Astrocyte of the hippocampus (primary cell): ENCODE data around the gene GPD2.
A peak's percentile ranks its signal among the peaks of the same experiment; 100 is the strongest.

Source experiments
- DNase-seq: peaks from one replicate; pipeline ENCODE4 v3.0.0; 2011; ENCODE audit warnings: low read depth, low spot score

The GPD2 gene

GRCh38 chr2:156436497-156437085 is 412 bp downstream of the GPD2 start:
- peak; percentile 48 for DNase-seq

GRCh38 chr2:156437272-156437930 is 1.2 kb downstream of the GPD2 start:
- no peak for DNase-seq

- no peak for DNase-seq
Measured at GRCh38 chr2:156437931-156438410, 1.8 kb downstream of the GPD2 start.

DNA sequence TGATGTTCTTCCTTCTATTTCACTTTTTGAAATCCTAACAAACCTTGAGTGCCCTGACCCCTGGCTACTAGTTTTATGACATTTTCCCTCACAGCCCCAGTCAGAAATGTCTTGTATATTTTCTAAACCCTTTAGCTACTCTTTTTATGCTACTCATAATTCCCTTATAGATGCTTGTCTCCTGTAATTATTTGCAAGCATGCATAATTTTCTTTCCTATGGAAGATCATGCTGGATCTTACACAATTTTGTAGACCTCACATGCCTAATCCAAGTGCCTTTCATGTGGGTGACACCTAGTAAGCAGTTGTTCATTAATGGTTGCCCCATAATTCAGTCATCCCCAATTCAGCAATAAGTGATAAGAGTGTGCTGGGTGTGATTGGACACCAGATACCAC is 6.9 kb downstream of the GPD2 start:
- no peak for DNase-seq

GRCh38 chr2:156445296-156446220 is 9.4 kb downstream of the GPD2 start:
- peak; percentile 79 for DNase-seq

DNA sequence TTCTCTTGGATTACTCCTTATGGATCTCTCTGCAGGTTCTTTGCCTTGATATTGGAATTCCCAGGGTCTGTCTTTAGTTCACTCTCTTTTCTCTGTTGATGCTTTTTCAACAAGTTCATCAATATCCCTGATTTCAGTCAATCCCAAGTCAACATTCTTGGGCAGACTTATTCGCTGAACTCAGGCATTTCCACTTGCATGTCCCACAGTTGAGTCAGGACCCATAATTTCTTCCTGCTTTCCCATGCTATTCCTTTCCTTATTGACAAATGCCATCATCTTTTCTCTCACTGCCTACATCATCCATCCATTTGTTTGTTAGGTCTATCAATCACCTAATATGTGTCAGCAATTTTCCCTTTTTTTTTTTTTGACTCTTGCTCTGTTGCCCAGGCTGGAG is 11.6 kb downstream of the GPD2 start:
- no peak for DNase-seq

DNA sequence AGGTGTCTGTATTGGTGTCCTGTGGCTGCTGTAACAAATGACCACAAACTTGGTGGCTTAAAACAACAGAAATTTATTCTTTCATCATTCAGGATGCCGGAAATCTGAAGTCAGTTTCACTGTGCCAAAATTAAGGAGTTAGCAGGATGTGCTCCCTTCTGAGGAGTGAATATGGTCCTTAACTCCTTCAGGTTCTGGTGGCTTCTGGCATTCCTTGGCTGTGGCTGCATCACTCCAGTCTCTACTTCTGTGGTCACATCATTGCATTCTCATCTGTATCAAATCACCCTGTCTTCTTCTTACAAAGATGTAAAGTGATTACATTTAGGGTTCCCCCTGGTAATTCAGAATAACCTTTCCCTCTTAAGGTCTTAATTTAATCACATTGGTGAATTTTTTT is 12.6 kb downstream of the GPD2 start:
- no peak for DNase-seq

GRCh38 chr2:156452971-156453370 is 16.8 kb downstream of the GPD2 start:
- DNase-seq: no peak

- DNase-seq: no peak
Measured at GRCh38 chr2:156455361-156455975, 19.3 kb downstream of the GPD2 start.

DNA sequence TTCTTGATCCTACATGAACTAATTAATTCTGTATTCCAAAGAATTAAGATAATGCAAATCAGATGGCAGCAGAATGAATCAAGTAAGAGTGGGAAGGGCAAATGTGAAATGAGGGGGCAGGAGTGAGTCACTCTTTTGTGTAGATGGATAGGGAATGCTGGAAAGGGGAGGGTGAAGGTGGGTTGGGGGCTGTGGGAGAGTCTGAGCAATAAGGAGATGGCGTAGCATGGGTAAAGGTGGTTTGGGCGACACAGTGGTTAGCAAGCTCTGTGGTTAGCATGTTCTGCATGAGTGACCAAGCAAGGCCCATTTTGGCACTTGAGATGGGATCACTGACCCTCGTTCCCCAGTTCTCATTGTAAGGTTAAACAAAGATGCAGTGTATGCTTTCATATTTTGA is 20.4 kb downstream of the GPD2 start:
- DNase-seq: peak; percentile 90

GRCh38 chr2:156457523-156458517 is 21.6 kb downstream of the GPD2 start:
- no peak for DNase-seq

- DNase-seq: no peak
Measured at GRCh38 chr2:156459720-156460119, 23.5 kb downstream of the GPD2 start.

DNA sequence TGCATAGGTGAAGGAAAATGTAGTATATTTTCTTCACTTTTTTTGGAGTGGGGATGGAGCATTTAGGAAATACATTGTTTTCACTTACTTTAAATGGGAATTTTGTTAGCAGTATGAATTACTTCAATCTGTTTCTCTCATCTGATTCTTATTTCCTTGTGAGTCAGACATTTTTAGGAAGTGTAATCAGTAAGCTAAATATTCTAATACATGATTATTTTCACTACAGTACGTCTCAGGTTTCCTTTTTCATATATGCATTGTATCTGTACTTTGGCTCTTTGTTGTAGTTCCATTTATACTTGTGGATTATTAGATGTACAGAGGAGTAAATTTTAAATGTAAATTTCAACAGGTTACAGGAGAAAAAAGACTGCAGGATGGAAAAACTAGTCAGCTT is 27.9 kb downstream of the GPD2 start:
- DNase-seq: no peak

GRCh38 chr2:156465573-156465972 is 29.4 kb downstream of the GPD2 start:
- DNase-seq: peak; percentile 42

DNA sequence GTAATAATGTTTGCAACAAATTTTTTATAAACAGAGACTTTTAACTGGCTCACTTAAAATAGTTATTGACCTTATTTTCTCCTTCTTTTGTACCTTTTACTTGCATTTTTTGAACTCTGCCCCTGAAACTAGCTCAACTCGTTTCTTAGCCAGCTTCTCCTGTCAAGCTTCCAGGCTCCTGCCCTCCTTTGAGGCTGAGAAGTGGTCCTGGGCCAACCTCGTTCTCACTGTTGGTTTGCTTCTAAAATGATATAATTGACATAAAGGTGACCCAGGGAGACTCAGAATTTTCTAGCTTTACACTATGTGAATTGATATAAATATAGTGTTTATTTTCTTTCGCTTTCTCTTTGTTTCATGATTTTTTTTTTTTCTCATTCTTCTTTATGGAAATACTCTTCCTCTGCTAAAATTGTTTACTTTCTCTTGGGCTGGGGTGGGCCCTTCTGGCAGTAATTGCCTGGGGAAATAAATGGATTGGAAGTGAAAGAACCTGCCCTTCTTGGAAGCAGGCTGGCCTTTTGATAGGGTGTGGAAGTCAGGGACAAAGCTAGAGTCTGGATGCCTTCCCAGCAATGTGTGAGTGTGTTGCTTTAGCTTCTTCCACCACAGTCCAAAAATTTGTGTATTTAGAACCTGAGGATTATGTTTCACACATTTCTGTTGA is 30.7 kb downstream of the GPD2 start:
- DNase-seq: peak; percentile 86

GRCh38 chr2:156470975-156471583 is 34.9 kb downstream of the GPD2 start:
- DNase-seq: no peak

GRCh38 chr2:156471762-156472161 is 35.6 kb downstream of the GPD2 start:
- DNase-seq: no peak

GRCh38 chr2:156472686-156473085 is 36.5 kb downstream of the GPD2 start:
- no peak for DNase-seq

DNA sequence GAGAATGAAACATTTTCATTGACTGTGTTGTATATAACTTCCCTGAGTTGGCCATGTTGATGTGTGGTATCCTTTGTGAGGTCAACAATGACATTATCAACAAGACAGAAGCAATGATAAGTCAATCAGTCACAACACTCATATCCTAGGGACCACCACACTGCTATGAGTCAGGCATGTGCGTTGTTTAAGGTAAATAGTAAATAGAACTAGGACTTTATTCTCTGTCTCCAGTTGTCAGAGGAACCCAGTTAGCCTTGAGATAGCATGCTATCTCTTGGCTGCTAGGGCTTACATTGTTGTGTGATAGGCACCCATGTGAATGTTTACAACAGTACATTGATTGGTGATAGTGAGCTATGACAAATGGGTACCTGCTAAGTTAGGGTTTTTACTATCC is 37.3 kb downstream of the GPD2 start:
- DNase-seq: no peak

DNA sequence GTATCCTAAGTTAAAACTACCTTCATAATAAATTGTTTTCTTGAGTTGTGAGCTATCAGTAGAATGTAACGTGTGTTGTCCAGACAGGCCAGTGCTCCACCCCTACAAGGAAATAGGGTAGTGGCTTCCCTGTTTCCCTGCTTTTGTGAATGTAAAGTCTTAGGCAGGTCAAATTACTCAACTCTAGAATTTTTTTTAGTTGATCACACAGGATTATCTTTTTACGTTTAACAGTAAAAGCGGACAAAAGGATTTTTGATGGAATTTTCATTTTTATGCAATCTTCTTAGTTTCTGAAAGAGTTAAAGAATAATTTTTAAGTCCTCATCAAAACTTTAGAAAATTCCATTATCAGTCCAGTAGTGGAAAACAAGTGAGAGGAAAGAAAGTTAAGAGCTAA is 38.2 kb downstream of the GPD2 start:
- DNase-seq: no peak
